GM19351 (cell line): ENCODE data around the gene AGAP3.
A peak's percentile ranks its signal among the peaks of the same experiment; 100 is the strongest.

Source experiments
- ATAC-seq: cut with Tn5 transposase; IDR thresholded peaks from one replicate; pipeline ENCODE4 v1.9.1; 2021; ENCODE audit warnings: mild to moderate bottlenecking, moderate library complexity; ENCODE audit not compliant: unreplicated experiment

The AGAP3 gene

GRCh38 chr7:151122796-151123157 is 36.5 kb downstream of the AGAP3 start:
- no peak for ATAC-seq

GRCh38 chr7:151123158-151123821 is 37.0 kb downstream of the AGAP3 start:
- ATAC-seq, result no peak

- ATAC-seq, result peak; percentile 99
These were observed 37.7 kb downstream of the AGAP3 start for GRCh38 chr7:151123822-151124464.

- ATAC-seq, result no peak
These were observed 38.2 kb downstream of the AGAP3 start for GRCh38 chr7:151124481-151124880.

GRCh38 chr7:151124899-151125399 is 38.7 kb downstream of the AGAP3 start:
- ATAC-seq, result no peak

GRCh38 chr7:151125470-151125845 is 39.2 kb downstream of the AGAP3 start:
- no peak for ATAC-seq

GRCh38 chr7:151125846-151126481 is 39.7 kb downstream of the AGAP3 start:
- ATAC-seq, result no peak

- no peak for ATAC-seq
These were observed 40.3 kb downstream of the AGAP3 start for GRCh38 chr7:151126491-151127137.

- ATAC-seq, result no peak
These were observed 41.9 kb downstream of the AGAP3 start for GRCh38 chr7:151128144-151128543.

- ATAC-seq, result no peak
These were observed 42.4 kb downstream of the AGAP3 start for GRCh38 chr7:151128716-151129115.

- no peak for ATAC-seq
These were observed 43.1 kb downstream of the AGAP3 start for GRCh38 chr7:151129117-151129959.

GRCh38 chr7:151129960-151130591 is 43.8 kb downstream of the AGAP3 start:
- ATAC-seq, result no peak

- ATAC-seq, result no peak
These were observed 44.5 kb downstream of the AGAP3 start for GRCh38 chr7:151130741-151131157.

- no peak for ATAC-seq
These were observed 44.9 kb downstream of the AGAP3 start for GRCh38 chr7:151131224-151131591.

- no peak for ATAC-seq
These were observed 45.5 kb downstream of the AGAP3 start for GRCh38 chr7:151131592-151132293.

GRCh38 chr7:151132461-151133205 is 46.4 kb downstream of the AGAP3 start:
- no peak for ATAC-seq

GRCh38 chr7:151133266-151133985 is 47.2 kb downstream of the AGAP3 start:
- no peak for ATAC-seq

- ATAC-seq, result no peak
These were observed 47.9 kb downstream of the AGAP3 start for GRCh38 chr7:151133986-151134742.
